Measurements from ENCODE around the gene ESPN. TPM values are rescaled to one million over a fixed set of nuclear protein-coding genes. Genes with fewer than 3 reads are reported as not detected.
"Not testable (repeated sequence)": the region's sequence is repeated elsewhere in the genome, so short reads cannot be mapped to it uniquely, and the experiment has no call there.

The ESPN gene
- total RNA-seq, 1 donor from 2014 or later: 0.32 TPM

GRCh38 chr1:6424000-6424565 is 493 bp upstream of the ESPN start:
- DNase-seq (ENCODE audit: low spot score): no peak
- intact Hi-C loops (cut with DNase I): no loop called here

- intact Hi-C loops (cut with DNase I): no loop called here
- DNase-seq (ENCODE audit: low spot score): no peak
Observed at GRCh38 chr1:6425658-6426057, 1.1 kb downstream of the ESPN start.

- intact Hi-C loops (cut with DNase I): no loop called here
- no peak for DNase-seq (ENCODE audit: low spot score)
Observed at GRCh38 chr1:6426277-6426971, 1.8 kb downstream of the ESPN start.

GRCh38 chr1:6426972-6427350 is 2.4 kb downstream of the ESPN start:
- intact Hi-C loops (cut with DNase I): no loop called here
- no peak for DNase-seq (ENCODE audit: low spot score)

- no peak for DNase-seq (ENCODE audit: low spot score)
- intact Hi-C loops (cut with DNase I): no loop called here
Observed at GRCh38 chr1:6427441-6428390, 3.1 kb downstream of the ESPN start.

DNA sequence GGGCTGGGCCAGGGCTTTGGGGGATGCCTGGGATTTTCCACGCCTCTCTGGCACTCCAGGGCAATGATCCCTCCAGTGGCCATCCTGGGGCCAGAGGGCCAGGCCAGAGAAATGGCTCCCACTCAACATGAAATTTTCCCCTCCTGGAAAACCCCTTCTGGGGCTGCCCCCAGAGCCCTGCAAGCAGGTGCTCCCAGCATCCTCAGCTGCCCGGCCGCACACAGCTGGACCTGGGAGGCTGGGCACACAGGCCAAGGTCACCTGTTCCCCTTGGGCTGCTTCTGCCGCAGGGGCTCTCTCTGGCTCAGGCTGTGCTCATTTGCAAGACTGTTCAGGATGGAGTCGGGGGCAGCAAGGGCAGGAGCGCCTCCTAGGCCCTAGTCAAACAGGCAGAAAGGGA is 3.9 kb downstream of the ESPN start:
- DNase-seq (ENCODE audit: low spot score); intact Hi-C loops (cut with DNase I): not testable (repeated sequence)

DNA sequence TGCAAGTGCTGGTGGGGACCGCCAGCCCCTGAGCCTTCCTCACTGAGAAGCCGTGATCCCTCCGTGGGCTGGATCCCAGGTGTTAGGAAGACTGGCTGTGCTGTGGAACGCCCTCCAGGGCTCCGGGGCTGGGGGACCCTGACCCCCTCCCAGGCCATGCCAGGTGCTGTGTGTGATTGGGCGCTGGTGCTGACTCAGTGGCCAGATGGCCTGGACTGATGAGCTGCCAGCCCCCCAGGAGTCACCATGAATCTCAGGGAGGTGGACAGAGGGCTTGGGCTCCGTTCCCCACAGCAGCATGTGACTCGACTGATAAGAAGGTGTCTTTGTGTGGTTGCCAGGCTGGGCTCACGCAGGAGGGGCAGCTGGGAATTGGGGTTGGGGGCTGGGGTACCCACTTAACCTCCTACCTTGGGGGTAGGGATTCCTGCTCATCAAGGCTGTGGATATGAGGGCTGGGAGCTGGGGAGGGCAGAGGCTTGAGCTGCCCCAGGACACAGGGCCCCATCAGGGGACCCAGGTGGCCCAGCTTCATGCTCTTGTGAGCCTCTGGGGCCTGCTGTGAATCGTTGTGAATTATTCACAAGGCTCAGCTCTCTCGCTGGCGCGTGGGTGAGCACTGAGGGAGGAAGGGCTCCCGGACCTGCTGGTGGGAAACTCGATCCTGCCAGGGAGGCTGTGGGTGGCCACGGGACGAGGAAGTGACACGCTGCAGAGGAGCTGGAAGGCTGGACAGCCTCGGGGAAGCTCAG is 5.3 kb downstream of the ESPN start:
- intact Hi-C loops (cut with DNase I); DNase-seq (ENCODE audit: low spot score): not testable (repeated sequence)

- DNase-seq (ENCODE audit: low spot score); intact Hi-C loops (cut with DNase I): not testable (repeated sequence)
Observed at GRCh38 chr1:6431645-6432579, 7.3 kb downstream of the ESPN start.

DNA sequence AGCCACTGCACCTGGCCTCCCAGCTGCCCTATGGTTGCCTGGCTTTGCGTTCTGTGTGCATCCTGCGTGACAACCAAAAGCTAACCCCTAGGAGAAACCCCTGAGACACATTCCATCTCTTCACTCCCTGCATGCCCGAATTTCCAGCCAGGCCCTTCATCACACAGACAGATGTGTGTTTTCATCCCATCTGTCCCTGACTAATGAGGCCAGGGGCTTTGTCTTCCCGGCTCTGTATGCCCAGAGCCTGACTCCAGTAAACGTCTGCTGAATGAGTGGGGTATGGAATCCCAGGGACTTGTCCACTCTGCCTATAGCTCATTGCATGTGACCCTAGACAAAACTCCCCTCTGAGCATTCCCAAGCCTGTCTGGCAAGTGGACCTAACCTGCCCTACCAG is 9.6 kb downstream of the ESPN start:
- no peak for DNase-seq (ENCODE audit: low spot score)
- intact Hi-C loops (cut with DNase I): no loop called here

GRCh38 chr1:6435129-6435528 is 10.6 kb downstream of the ESPN start:
- intact Hi-C loops (cut with DNase I): loop anchor here (5.0 kb wide), 2 partner anchors 73 to 188 kb away; no protein-coding TSS in a partner anchor

DNA sequence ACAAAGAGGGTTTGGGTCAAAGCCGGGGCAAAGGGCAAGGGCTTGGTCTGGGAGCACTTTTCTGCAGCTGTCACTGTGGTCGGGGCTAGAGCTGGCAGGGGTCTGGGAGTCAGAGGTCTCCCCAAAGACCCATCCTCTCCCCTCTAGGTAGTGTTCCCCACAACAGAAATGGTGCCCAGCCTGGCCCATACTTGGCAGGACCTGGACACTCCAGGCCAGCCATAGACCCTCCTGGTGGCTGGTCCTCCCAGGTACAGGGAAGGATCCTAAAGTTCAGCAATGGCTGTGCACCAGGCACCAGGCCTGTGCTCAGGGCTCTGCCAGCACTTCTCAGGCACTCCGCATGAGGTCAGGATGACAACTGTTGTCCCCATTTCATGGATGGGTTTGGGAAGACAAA is 11.0 kb downstream of the ESPN start:
- intact Hi-C loops (cut with DNase I): loop anchor here (5.0 kb wide), 2 partner anchors 73 to 188 kb away; no protein-coding TSS in a partner anchor
- no peak for DNase-seq (ENCODE audit: low spot score)

More at GRCh38 chr1:6435129-6435528, 10.6 kb downstream of the ESPN start:
- DNase-seq (ENCODE audit: low spot score): no peak

DNA sequence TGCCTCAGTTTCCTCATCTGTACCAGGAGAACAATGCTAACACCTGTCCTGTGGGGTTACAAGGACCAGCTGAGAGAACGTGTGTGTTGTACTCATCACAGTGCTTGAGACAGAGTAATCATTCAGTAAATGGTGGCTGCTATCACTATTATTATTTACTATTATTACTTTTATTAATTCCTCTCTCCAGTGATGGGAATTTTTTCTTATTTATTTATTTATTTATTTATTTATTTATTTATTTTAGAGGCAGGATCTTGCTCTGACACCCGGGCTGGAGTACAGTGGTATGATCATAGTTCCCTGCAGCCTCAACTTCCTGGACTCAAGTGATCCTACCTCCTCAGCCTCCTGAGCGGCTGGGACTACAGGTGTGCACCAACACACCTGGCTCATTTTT is 11.7 kb downstream of the ESPN start:
- DNase-seq (ENCODE audit: low spot score): not testable (repeated sequence)
- intact Hi-C loops (cut with DNase I): loop anchor here (5.0 kb wide), 2 partner anchors 74 to 189 kb away; no protein-coding TSS in a partner anchor

GRCh38 chr1:6437012-6437700 is 12.6 kb downstream of the ESPN start:
- intact Hi-C loops (cut with DNase I): loop anchor here (5.0 kb wide), 2 partner anchors 75 to 190 kb away; no protein-coding TSS in a partner anchor
- DNase-seq (ENCODE audit: low spot score): not testable (repeated sequence)

DNA sequence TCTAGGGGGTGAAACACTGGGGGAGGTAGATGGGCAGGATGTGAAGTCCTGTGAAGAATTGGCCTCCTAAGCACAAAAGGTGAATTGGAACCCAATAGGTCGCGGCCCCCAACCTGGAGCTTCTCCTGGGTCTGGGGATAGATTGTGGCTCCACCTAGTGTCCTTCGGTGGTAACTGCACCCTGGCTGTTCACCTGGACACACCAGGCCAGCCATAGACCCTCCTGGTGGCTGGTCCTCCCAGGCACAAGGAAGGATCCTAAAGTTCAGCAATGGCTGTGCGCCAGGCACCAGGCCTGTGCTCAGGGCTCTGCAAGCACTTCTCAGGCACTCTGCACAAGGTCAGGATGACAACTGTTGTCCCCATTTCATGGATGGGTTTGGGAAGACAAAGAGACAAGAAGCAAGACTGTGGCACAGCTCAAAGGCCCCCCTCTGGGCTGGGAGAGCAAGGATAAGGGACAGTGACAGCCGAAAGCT is 13.5 kb downstream of the ESPN start:
- intact Hi-C loops (cut with DNase I): loop anchor here (5.0 kb wide), 2 partner anchors 76 to 191 kb away; no protein-coding TSS in a partner anchor
- DNase-seq (ENCODE audit: low spot score): peak; percentile 83

DNA sequence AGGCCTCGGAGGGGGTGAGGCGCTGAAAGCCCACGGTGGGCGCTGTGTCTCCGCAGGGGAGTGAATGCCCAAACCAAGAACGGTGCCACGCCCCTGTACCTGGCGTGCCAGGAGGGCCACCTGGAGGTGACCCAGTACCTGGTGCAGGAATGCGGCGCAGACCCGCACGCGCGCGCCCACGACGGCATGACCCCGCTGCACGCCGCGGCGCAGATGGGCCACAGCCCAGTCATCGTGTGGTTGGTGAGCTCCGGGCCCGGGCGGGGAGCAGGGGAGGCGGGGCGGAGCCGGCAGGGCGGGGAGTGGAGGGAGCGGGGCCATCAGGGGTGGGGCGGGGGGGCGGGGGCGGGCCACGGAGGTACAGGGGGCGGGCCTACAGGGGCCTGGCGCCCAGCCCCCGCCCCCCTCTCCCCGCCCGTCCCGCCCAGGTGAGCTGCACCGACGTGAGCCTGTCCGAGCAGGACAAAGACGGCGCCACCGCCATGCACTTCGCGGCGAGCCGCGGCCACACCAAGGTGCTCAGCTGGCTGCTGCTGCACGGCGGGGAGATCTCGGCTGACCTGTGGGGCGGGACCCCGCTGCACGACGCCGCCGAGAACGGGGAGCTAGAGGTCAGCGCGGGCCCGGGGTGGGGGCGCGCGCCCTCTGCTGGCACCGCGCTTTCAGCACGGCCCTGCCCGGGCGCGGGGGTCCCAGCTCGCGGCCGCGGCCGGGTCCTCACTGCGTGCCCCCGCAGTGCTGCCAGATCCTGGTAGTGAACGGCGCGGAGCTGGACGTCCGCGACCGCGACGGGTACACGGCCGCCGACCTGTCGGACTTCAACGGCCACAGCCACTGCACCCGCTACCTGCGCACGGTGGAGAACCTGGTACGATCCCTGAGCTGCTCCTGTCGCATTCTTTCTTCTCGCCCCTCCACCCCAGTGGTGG is 15.9 kb downstream of the ESPN start:
- intact Hi-C loops (cut with DNase I): no loop called here
- no peak for DNase-seq (ENCODE audit: low spot score)

DNA sequence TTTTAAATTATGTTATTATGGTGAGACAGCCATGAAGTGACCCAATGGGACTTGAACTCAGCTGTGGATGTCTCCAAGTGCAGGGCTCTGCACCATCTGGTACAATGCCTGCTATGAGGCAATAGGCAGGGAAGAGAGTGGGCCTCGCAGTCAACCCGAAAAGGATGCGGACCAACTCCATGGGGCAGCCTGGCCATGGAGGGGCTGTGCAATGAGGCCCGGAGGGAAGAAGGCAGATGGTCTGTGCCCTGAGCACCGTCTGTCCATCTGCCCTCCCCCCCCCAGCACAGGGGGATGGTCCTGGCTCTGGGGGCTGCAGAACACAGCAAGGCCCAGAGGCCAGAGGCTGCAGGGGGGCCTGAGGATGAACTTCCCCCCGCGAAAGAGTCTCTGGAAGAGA is 17.0 kb downstream of the ESPN start:
- intact Hi-C loops (cut with DNase I): no loop called here
- no peak for DNase-seq (ENCODE audit: low spot score)
